Measurements from ENCODE around the gene KANSL1.

Gene KANSL1

GRCh38 chr17:46060461-46060860 lies 132.8 kb downstream of the KANSL1 start:
- DNase-seq = no peak

- DNase-seq = no peak
Measured at GRCh38 chr17:46059486-46059885, 133.7 kb downstream of the KANSL1 start.

- DNase-seq = no peak
Measured at GRCh38 chr17:46057366-46057765, 135.9 kb downstream of the KANSL1 start.

GRCh38 chr17:46056800-46057304 lies 136.4 kb downstream of the KANSL1 start:
- no peak for DNase-seq

- no peak for DNase-seq
Measured at GRCh38 chr17:46053911-46054534, 139.2 kb downstream of the KANSL1 start.

GRCh38 chr17:46049656-46050055 lies 143.6 kb downstream of the KANSL1 start:
- DNase-seq = no peak

- no peak for DNase-seq
Measured at GRCh38 chr17:46047856-46048255, 145.4 kb downstream of the KANSL1 start.

GRCh38 chr17:46047398-46047797 lies 145.8 kb downstream of the KANSL1 start:
- no peak for DNase-seq

- no peak for DNase-seq
Measured at GRCh38 chr17:46046957-46047356, 146.3 kb downstream of the KANSL1 start.

GRCh38 chr17:46045639-46046038 lies 147.6 kb downstream of the KANSL1 start:
- no peak for DNase-seq

GRCh38 chr17:46044989-46045388 lies 148.2 kb downstream of the KANSL1 start:
- no peak for DNase-seq

GRCh38 chr17:46044286-46044928 lies 148.8 kb downstream of the KANSL1 start:
- DNase-seq = peak; percentile 63

- no peak for DNase-seq
Measured at GRCh38 chr17:46043606-46044005, 149.6 kb downstream of the KANSL1 start.

GRCh38 chr17:46042925-46043324 lies 150.3 kb downstream of the KANSL1 start:
- DNase-seq = no peak

GRCh38 chr17:46042246-46042645 lies 151.0 kb downstream of the KANSL1 start:
- DNase-seq = no peak

GRCh38 chr17:46039592-46040186 lies 153.5 kb downstream of the KANSL1 start:
- DNase-seq = no peak

GRCh38 chr17:46038937-46039336 lies 154.3 kb downstream of the KANSL1 start:
- no peak for DNase-seq

- DNase-seq = no peak
Measured at GRCh38 chr17:46038414-46038813, 154.8 kb downstream of the KANSL1 start.

- DNase-seq = no peak
Measured at GRCh38 chr17:46037722-46038255, 155.4 kb downstream of the KANSL1 start.

- no peak for DNase-seq
Measured at GRCh38 chr17:46036491-46036890, 156.7 kb downstream of the KANSL1 start.

GRCh38 chr17:46035112-46035818 lies 158.0 kb downstream of the KANSL1 start:
- no peak for DNase-seq

GRCh38 chr17:46033392-46033791 lies 159.8 kb downstream of the KANSL1 start:
- no peak for DNase-seq

GRCh38 chr17:46032909-46033308 lies 160.3 kb downstream of the KANSL1 start:
- no peak for DNase-seq

Data from NCI-H2107 (cell line).